GM19099 (cell line): ENCODE data around the gene ZC3H6.
A peak's percentile ranks its signal among the peaks of the same experiment; 100 is the strongest.

Experiments
- POLR2A ChIP-seq: IDR thresholded peaks from 3 replicates; pipeline ENCODE4 v1.6.1; 2011; ENCODE audit warnings: low read depth; ENCODE audit not compliant: insufficient read length; ENCODE audit errors: extremely low read depth

Gene ZC3H6

DNA sequence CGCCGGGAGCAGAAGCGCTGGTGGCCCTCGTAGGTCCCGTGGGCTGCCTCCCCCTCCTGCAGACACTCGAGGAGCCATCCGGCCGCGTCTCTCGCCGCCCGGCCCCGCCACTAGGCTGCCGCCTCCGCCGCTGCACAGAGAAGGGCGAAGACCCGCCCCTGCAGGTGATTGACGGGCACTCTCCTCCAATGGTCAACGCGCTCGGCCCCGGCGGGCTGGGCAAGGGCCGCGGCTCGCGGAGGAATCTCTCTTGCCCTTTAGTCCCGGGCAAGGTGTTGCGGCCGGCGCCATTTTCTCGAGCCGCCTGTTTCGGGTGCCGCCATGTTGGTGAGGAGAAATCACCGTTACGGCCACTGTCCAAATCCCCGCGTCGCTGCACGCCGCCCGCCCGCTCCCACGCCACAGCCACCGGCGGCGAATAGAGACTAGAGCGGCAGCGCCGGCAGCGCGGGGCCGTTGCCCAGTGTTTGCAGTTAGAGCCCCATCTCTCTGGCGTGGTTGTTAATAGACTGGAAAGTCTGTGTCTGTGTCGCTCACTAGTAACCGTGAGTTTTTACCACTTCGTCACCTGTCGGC lies at the start of gene ZC3H6:
Gene ZC3H6 (plus strand): TSS at position 287 of the 576 bp plus-strand sequence. CDS start 398 bp downstream, outside the sequence.
- TF ChIP-seq POLR2A: peak; percentile 96

GRCh38 chr2:112229348-112229747 lies 46.0 kb upstream of the ZC3H6 start:
- no peak for TF ChIP-seq POLR2A

DNA sequence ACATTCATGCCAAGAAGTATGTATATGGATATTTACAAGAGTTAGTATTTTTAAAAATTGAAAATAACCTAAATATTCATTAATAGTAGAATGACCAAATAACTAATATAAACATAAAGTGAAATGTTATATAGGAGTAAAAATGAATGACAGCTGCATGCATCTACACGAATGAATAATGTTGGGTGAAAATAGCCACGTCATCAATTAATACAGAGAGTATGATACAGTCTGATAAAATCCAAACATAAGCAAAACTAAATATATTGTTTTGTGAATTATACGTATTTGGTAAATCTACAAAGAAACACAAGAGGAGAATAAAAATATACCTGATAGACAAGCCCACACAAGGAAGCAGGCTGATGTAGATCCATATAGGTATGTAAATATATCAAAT lies 45.0 kb upstream of the ZC3H6 start:
- TF ChIP-seq POLR2A: no peak

DNA sequence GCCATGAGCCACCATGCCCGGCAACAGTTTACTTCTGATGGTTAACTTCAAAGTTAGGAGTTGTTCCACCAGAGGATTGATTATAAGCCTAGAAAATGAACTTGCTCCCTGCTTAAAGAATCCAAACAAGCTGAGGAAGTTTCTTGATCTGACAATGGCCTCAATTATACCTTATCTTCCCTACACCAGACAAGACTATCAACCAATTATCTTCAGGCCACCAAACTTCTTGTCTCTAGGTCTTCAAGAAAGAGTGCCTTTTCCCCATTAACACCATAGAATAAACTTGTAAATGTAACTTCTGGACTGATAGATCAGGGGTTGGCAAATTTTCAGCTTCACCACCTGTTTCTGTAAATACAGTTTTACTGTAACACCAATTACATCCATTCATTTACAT lies 35.5 kb upstream of the ZC3H6 start:
- no peak for TF ChIP-seq POLR2A

DNA sequence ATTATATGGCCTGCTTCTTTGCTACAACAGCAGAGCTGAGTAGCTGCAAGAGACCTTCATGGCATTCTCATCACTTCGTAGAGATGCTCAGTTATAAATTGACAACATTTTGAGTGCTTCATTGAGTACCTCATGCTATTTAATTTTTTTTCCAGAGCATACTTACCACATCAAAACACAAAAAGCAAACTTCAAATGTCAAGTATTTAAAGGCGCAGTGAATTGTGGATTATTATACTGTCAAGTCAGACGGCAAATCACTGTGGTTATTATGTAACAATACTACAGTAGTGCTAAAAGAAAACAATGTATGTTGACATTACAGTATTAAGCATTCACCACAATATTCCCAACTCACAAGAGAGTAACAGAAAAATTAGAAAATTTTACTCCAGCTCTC lies 33.0 kb upstream of the ZC3H6 start:
- TF ChIP-seq POLR2A: no peak

DNA sequence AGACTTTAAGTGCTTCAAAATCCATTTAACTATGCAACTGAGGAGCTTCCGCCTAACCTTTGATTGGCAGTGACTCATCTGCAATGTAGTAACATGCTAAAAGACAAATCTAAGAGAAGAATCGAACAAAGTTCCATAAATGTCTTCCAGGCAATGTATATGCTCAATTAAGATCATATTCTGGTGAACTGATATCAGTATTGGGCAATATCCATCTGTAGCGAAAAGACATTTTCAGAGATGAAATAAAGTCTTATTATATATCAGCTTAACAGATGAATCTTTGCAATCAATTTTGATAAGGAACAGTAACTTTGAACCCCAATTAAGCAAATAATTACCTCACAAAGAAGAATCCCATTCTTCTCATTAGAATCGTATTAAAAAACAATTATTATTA lies 32.2 kb upstream of the ZC3H6 start:
- TF ChIP-seq POLR2A: no peak

DNA sequence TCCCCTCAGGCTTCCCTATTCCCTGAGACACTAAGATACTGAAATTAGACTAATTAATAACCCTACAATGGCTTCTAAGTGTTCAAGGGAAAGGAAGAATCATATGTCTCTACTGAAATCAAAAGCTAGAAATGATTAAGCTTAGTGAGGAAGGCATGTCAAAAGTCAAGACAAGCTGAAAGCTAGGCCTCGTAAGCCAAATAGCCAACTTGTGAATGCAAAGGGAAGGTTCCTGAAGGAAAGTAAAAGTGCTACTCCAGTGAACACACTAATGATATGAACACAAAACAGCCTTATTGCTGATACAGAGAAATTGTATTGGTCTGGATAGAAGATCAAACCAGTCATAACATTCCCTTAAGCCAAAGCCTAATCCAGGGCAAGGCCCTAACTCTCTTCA lies 30.5 kb upstream of the ZC3H6 start:
- no peak for TF ChIP-seq POLR2A

- TF ChIP-seq POLR2A: no peak
These were observed 24.1 kb upstream of the ZC3H6 start for GRCh38 chr2:112251271-112251670.

GRCh38 chr2:112253261-112253815 lies 22.1 kb upstream of the ZC3H6 start:
- no peak for TF ChIP-seq POLR2A

DNA sequence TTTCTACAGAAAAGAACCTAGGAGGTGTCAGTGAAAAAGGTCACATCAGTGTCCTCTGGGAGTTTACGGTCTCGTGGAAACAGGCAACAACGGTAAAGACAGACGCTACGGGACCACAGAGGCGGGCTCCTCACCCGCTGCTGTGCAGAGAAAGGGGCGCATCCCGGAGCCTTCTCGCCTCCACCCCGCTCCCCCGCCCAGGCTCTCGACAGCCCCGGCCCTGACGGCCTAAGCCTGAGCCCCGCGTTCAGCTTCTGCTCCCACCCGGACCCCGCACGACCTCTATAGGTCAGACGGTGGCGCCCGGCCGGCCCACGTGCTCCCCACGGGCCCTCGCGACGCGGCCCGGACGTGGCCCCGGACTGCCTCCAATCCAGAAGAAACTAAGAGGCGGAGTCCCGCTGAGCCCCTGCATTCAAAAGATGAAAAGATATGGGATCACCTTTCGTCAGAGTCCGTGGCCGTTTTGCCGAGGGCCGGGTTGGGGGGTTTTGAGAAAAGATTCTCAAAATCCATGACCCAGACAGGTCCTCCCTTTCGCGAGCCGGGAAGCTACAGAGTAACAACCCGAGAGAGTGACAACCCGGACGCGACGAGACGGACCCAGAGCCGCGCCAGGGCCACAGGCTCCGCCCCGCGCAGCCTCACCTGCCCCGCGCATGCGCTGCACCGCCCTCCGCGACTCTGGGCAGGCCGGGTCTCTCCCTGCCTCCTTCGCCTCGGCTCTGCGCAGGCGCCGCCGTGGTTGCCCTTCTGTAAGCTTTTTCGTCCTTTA lies 20.7 kb upstream of the ZC3H6 start, which contains the start of gene ZC3H8:
Gene ZC3H8 (minus strand): TSS at position 577 of the 775 bp plus-strand sequence. CDS start 61 bp downstream, at position 516.
- TF ChIP-seq POLR2A: peak; percentile 93

DNA sequence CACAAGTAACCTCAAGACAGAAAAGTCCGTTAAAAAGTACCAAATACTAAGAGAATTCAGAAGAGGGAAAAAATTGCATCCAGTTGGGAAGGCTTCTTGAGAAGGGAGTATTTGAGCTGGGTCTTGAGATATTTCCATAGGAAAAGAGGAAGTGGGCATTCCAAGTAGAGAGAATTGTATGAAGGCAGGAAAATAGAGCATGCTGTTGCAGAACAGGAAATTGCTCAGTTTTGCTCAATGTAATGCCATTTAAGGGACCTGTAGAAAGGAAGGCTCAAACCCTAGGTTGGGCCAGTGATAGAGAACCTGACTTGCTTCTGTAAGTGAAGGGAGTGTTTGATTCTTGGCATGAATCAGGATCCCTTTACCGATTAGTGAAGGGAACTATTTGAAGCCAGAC lies 19.5 kb upstream of the ZC3H6 start:
- TF ChIP-seq POLR2A: no peak

GRCh38 chr2:112256654-112257053 lies 18.7 kb upstream of the ZC3H6 start:
- TF ChIP-seq POLR2A: no peak

DNA sequence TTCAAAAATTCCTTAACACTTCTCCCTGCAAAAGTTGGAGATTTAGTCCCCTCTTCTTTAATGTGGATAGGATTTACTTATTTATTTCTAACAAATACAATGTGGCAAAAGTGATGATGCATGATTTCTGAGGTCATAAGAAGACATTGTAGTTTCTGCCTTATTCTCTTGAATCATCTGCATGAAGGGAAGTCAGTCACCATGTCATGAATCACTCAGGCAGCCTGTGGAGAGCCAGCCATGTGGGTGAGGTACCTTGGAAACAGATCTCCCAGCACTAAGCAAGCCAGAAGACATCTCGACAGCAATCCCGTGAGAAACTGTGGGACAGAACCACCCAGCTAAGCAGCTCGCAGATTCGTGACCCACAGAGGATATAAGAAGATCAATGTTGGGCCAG lies 17.8 kb upstream of the ZC3H6 start:
- TF ChIP-seq POLR2A: no peak

GRCh38 chr2:112259509-112260294 lies 15.7 kb upstream of the ZC3H6 start:
- no peak for TF ChIP-seq POLR2A

GRCh38 chr2:112260295-112260625 lies 15.1 kb upstream of the ZC3H6 start:
- TF ChIP-seq POLR2A: no peak

DNA sequence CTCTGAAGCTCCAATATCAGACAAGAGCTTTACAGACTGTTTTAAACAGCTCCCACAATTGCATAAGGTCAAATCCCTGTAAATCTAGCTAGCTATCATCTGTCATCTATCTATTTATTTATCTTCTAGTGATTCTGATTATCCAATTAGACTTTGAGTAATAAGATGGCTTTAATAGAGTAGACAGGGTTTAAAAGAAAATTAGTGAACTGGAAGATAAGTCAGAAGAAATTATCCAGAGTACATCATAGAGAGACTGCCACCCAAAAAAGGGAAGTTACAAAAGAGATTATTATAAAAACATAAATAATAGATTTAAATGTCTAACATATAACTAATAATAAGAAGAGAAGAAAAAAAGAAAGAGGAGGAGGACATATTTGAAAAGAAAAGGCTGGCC lies 12.5 kb upstream of the ZC3H6 start:
- TF ChIP-seq POLR2A: no peak

- TF ChIP-seq POLR2A: no peak
These were observed 6.8 kb upstream of the ZC3H6 start for GRCh38 chr2:112268547-112268946.
